ENCODE measurements around the gene TTN. TPM values are rescaled to one million over a fixed set of nuclear protein-coding genes. Genes with fewer than 3 reads are reported as not detected.
A peak's percentile ranks its signal among the peaks of the same experiment; 100 is the strongest.

Gene TTN
- total and polyA plus RNA-seq, 4 donors, result 0.53 to 47.4 (median 19.7) TPM

DNA sequence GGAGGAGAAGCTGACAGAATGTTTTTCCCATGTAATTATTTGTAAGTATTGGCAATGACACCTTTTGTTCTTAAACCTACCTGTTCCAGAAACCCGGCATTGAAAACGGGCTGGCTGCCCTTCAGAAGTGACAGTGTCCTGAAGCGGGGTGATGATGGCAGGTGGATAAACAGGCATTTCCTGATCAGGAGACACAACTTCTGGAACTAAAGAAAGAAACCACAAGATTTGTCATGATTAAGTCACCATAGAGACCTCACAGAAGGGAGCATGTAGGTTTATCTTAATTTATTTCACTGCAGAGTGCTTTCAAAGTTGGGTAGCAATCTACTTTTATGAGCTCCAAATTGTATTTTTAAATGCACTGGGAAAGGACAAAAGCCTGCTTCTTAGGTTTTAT is 43.1 kb downstream of the TTN start:
- no peak for DNase-seq
- TF ChIP-seq, protein P1, sequence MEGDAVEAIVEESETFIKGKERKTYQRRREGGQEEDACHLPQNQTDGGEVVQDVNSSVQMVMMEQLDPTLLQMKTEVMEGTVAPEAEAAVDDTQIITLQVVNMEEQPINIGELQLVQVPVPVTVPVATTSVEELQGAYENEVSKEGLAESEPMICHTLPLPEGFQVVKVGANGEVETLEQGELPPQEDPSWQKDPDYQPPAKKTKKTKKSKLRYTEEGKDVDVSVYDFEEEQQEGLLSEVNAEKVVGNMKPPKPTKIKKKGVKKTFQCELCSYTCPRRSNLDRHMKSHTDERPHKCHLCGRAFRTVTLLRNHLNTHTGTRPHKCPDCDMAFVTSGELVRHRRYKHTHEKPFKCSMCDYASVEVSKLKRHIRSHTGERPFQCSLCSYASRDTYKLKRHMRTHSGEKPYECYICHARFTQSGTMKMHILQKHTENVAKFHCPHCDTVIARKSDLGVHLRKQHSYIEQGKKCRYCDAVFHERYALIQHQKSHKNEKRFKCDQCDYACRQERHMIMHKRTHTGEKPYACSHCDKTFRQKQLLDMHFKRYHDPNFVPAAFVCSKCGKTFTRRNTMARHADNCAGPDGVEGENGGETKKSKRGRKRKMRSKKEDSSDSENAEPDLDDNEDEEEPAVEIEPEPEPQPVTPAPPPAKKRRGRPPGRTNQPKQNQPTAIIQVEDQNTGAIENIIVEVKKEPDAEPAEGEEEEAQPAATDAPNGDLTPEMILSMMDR (IDR thresholded peaks at IDR 0.05; ENCODE audit: control extremely low read depth, extremely low read depth), result no peak
- Histone ChIP-seq H3K36me3 (ENCODE audit: control insufficient read depth in 4 of 4, insufficient read depth in 4 of 4, low read length in 4 of 4) (peaks cover 0 to 52% (median 2%) of the 10 kb centered on the region in 4 donors), H3K9ac (ENCODE audit: insufficient read depth in 1 of 2, low read length in 2 of 2) (no peak overlapping the region), H3K9me3 (ENCODE audit: control insufficient read depth in 4 of 4, insufficient read depth in 3 of 4, low read length in 3 of 4) (no peaks in the 10 kb centered on the region), H3K4me3 (no peak overlapping the region), H3K27me3 (ENCODE audit: control insufficient read depth in 3 of 3, insufficient read depth in 3 of 3, low read length in 2 of 3) (no peaks in the 10 kb centered on the region), H3K4me1 (ENCODE audit: control insufficient read depth in 5 of 5, insufficient read depth in 5 of 5, low read length in 5 of 5) (no peaks in the 10 kb centered on the region), H3K27ac (ENCODE audit: low read depth in 1 of 2, low read length in 1 of 2) (no peak overlapping the region)
- no peak for ATAC-seq (ENCODE audit: insufficient read depth, low FRiP score)
- 54 to 62% methylated on average over 3 of the region's 3 CpGs for WGBS, 2 donors

DNA sequence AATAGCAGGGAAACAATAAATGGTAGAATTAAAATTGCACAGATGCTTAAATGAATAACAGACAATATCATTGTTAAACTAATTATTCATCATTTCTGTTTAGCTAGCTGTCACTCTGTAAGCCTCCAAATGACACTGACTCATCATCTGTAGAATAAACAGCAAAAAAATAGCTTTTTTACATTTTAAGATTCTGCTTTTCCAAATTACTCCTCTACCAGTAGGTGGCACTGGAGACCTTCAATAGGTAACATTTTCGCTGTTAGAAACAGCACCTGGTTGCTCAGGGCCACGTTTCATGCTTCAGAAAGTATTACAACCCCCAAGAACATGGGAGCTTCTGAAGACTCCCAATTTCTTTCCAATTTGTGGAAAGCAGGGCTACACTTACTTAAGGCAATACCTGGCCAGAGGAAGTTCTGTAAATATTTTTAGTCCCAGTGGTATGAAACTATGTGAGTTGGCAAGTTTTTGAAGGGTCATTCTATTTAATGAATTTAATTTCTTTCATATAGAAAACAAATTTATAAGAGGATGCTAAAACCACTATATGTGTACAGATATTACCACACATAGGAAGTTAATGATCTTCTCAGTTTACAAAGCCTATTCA is 45.4 kb downstream of the TTN start:
- Histone ChIP-seq H3K36me3 (ENCODE audit: control insufficient read depth in 4 of 4, insufficient read depth in 4 of 4, low read length in 4 of 4) (peaks cover 0 to 45% (median 1%) of the 10 kb centered on the region in 4 donors), H3K4me3 (no peak overlapping the region), H3K27ac (ENCODE audit: low read depth in 1 of 2, low read length in 1 of 2) (no peak overlapping the region), H3K27me3 (ENCODE audit: control insufficient read depth in 3 of 3, insufficient read depth in 3 of 3, low read length in 2 of 3) (no peaks in the 10 kb centered on the region), H3K9me3 (ENCODE audit: control insufficient read depth in 4 of 4, insufficient read depth in 3 of 4, low read length in 3 of 4) (no peaks in the 10 kb centered on the region), H3K9ac (ENCODE audit: insufficient read depth in 1 of 2, low read length in 2 of 2) (no peak overlapping the region), H3K4me1 (ENCODE audit: control insufficient read depth in 5 of 5, insufficient read depth in 5 of 5, low read length in 5 of 5) (no peaks in the 10 kb centered on the region)
- DNase-seq (peak in 2 of 3 donors; percentile 25 to 48), ATAC-seq (ENCODE audit: insufficient read depth, low FRiP score) (no peak)
- WGBS, 2 donors, result 11 to 18% methylated on average over 2 of the region's 2 CpGs
- TF ChIP-seq, protein P1 (IDR thresholded peaks at IDR 0.05; ENCODE audit: control extremely low read depth, extremely low read depth), result peak; percentile 22

DNA sequence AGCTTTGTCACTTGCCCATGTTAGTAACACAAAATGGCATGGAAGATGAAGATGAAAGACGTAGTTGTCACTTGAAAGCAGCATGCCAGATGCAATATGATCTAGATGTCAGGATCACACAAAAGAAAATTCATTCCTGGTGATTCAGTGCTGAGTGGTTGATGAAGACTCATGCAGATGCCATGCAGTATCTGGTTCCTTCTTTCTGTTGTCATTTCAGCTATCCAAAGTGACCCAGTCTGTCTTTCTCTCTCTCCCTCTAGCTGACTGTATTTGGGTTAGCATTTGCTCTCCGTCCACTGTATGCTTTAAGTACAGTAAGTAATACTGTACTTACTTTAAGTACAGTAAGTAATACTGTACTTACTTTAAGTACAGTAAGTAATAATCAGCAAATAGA is 50.4 kb downstream of the TTN start:
- H3K36me3 ChIP-seq (ENCODE audit: control insufficient read depth in 4 of 4, insufficient read depth in 4 of 4, low read length in 4 of 4), result peaks cover 0 to 22% (median 0%) of the 10 kb centered on the region in 4 donors
- no peak overlapping the region for H3K9ac ChIP-seq (ENCODE audit: insufficient read depth in 1 of 2, low read length in 2 of 2)
- WGBS, 2 donors, result 89 to 92% methylated on average over 2 of the region's 2 CpGs
- H3K4me3 ChIP-seq, result no peak overlapping the region
- H3K4me1 ChIP-seq (ENCODE audit: control insufficient read depth in 5 of 5, insufficient read depth in 5 of 5, low read length in 5 of 5), result peaks cover 0 to 3% (median 0%) of the 10 kb centered on the region in 5 donors
- H3K27me3 ChIP-seq (ENCODE audit: control insufficient read depth in 3 of 3, insufficient read depth in 3 of 3, low read length in 2 of 3), result no peaks in the 10 kb centered on the region
- ATAC-seq (ENCODE audit: insufficient read depth, low FRiP score), result no peak
- no peak for DNase-seq
- H3K27ac ChIP-seq (ENCODE audit: low read depth in 1 of 2, low read length in 1 of 2), result no peak overlapping the region
- TF ChIP-seq, protein P1 (IDR thresholded peaks at IDR 0.05; ENCODE audit: control extremely low read depth, extremely low read depth), result no peak
- no peaks in the 10 kb centered on the region for H3K9me3 ChIP-seq (ENCODE audit: control insufficient read depth in 4 of 4, insufficient read depth in 3 of 4, low read length in 3 of 4)

GRCh38 chr2:178756343-178756742 is 50.9 kb downstream of the TTN start:
- H3K9ac ChIP-seq (ENCODE audit: insufficient read depth in 1 of 2, low read length in 2 of 2), result no peak overlapping the region
- H3K4me3 ChIP-seq, result no peak overlapping the region
- no peaks in the 10 kb centered on the region for H3K27me3 ChIP-seq (ENCODE audit: control insufficient read depth in 3 of 3, insufficient read depth in 3 of 3, low read length in 2 of 3)
- no peaks in the 10 kb centered on the region for H3K9me3 ChIP-seq (ENCODE audit: control insufficient read depth in 4 of 4, insufficient read depth in 3 of 4, low read length in 3 of 4)
- no peak for DNase-seq
- peaks cover 0 to 3% (median 0%) of the 10 kb centered on the region in 5 donors for H3K4me1 ChIP-seq (ENCODE audit: control insufficient read depth in 5 of 5, insufficient read depth in 5 of 5, low read length in 5 of 5)
- TF ChIP-seq, protein P1 (IDR thresholded peaks at IDR 0.05; ENCODE audit: control extremely low read depth, extremely low read depth), result no peak
- WGBS, 2 donors, result 91 to 95% methylated on average over 7 of the region's 7 CpGs
- ATAC-seq (ENCODE audit: insufficient read depth, low FRiP score), result no peak
- H3K36me3 ChIP-seq (ENCODE audit: control insufficient read depth in 4 of 4, insufficient read depth in 4 of 4, low read length in 4 of 4), result peaks cover 0 to 22% (median 0%) of the 10 kb centered on the region in 4 donors
- no peak overlapping the region for H3K27ac ChIP-seq (ENCODE audit: low read depth in 1 of 2, low read length in 1 of 2)
